ENCODE results near the gene LRMDA.

Gene LRMDA

DNA sequence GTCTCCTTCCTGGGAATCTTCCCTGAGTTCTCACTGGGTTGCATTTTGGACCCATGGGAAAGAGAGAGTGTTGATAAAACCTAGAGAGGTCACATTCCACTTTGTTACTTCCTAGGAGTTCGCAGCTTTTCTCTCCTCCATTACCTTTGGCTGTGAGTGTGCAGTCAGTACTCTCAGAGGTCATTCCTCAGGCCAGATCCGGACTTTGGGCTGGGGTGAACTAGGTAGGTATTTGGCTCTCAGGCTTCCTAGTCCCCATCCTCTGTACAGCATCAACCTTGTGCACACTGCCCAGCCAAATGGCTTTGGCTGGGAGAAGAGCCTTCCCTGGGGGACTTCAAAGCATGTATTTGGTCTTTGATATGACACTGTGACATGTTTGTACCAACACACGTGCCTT, 508.1 kb downstream of the LRMDA start:
- DNase-seq: no peak

DNA sequence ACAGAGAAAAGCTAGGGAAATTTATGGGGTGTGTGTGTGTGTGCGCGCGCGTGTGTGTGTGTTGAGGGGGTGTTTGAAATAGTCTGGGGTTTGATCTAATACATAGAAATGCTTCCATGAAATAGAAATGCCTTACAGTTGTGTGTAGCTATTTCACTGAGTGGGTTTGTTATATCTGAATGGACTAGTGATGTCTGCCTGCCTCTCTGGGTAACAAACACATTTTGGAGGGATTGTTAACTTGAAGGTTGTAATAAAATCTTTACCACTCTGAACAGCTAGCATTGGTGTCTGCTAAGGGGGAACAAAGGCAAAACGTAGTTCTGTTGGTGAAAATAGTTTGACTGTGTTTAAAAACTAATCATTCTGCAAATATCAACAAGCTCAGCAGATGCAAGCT, 509.3 kb downstream of the LRMDA start:
- DNase-seq: no peak

DNA sequence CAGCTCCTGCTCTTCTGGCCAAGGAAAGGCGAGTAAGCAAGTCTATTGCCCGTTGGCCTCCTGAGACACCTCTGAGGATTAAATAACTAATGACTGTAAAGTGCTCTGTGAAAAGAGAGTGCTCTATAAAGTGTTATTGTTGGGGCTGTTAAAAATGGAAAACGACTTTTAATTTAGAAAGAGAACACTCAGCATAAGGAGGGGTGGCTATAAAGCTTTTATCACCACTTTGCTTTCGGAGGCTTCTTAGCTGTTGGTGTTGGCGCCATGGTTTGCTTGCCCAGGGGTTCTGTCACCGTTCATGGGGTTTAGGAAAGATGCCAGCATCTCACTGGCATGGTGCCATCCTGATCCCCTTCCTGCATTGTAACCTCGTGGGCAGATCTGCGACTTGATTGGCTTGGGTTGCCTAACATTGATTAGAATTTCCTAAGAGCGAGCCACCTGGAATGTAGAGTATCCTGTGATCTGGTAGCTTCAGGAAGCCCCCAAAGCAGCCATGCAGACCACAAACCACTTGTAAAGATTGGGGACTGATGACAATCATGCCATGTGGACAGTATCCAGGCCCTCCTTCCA, 509.9 kb downstream of the LRMDA start:
- no peak for DNase-seq

DNA sequence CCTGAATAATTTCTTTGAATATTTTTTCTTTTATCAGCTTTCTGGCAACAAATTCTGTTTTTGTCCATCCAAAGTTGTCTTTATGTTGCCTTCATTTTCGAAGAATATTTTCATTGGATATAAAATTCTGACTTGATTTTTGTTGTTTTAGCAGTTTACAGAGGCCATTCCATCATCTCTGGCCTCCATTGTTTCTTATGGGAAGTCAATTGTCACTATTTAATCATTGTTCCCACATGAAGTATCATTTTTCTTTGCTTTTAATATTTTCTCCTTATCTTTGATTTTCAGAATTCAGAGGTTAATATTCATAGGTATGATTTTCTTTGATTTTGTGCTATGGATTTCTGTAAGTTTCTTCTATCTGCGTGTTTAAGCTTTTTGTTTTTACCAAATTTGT, 512.6 kb downstream of the LRMDA start:
- no peak for DNase-seq

DNA sequence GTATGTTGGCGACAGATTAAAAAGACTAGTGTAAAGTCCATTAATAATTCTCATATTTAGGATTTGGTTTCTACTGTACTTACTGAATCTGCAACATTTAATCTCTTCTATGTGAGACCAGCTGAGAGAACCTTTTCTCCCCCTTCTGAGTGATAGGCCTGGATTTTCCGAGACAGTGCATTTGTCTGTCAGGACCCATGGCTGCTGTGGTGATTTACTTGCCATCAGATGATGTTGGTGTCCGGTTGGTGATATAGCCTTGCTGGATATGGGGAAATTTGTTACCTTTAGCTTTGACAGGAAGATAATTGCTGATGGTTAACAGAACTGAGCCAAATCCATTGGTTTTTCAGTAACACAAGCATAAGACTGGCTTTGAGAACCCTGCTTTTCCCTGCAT, 517.2 kb downstream of the LRMDA start:
- no peak for DNase-seq

DNA sequence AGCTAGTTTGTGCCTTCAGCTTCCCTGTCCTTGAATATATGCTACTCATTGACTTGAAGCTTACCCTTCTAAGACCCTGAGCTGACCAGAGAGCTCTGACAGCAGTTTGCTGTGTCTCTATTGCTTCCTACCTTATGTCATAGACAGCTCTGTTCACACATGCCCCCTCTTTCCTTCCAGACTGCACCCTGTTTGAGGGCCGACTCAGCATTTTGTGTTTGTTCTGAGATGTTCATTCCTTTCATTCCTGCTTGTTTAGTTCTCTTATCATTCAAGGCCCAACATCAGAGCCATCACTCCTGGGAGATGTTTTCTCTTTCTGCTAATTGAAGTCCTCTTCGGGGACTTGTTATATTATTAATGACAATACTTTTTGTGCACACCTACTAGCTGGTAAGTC, 518.9 kb downstream of the LRMDA start:
- DNase-seq: no peak

DNA sequence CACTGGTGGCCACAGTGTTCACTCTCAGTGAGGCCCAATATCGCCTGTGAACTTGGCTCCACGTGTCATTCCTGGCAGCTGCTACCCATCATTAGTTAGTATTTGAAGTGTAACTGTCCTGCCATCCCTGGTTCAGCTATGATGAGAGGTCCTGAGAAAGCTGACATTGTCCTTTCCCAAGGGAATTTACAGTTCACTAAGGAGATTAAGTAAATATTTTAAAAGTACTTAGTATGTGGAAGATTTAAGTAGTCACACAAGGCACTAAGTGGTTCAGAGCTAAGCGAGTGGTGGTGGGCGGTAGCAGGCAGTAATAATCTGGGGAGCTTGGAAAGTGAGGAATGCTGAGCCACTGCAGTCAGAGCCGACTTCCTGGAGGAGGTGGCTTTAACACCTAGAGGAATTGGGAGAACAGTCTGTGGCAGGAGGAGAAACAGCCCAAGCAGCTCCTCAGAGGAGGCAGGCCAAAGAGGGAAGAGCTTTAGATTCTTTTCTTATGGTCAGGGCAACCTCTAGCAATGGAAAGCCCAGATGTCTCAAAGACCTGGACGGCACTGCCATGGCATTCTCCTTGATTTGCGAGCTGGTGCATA, 519.7 kb downstream of the LRMDA start:
- no peak for DNase-seq

DNA sequence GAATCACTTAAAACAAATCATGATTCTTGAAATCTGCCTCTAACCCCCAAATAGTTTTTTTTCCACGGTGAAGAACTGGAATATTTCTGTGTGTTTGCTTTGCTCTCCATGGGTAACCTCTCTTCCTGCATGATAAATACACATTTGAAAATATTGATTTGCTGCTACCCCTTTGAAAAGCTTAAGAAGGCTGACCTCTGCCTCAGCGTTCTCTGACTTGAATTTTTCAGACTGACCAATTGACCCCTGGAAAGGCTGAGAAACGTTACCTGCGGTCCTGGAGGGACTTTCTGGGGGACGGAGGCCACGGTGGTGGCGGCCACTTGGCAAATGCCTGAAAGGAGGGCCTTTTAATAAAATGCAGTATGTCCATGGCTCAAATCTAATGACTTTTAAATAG, 520.2 kb downstream of the LRMDA start:
- DNase-seq: no peak

DNA sequence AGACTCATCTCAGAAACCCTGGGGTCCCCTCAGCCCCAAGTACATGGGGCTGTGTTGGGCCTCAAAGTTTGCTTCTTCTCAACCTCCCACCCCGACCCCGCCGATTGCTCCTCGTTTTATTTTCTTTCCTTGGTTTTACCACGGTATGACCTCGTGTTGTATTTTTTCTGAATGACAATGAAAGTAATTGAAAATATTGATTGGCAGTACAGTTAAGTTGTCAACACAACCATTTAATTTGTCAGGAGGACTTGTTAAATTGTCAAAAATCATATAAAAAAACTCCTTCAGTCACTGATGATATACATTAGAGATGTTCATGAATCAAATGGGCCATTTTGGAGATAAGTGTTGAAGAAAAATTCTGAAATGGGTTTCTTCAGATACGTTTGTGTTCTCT, 520.7 kb downstream of the LRMDA start:
- no peak for DNase-seq

DNA sequence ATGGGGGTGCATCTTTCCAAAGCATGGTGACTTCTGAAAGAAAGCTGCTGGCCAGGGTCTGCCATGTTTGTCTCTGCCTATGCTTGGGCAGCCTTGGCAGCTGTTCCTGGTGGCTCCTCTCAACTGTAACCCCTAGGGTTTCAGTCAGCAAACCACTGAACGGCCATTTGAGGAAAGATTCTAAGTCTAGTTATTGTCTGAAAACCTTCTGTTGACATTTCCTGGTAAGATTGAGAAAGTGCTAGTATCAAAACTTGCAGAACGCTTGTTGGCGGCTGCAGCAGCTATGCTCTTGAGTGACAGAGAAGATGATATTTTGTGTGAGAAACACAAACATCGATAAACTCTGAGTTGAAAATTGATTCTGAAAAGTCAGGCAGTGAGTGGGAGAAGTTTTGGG, 523.1 kb downstream of the LRMDA start:
- no peak for DNase-seq

DNA sequence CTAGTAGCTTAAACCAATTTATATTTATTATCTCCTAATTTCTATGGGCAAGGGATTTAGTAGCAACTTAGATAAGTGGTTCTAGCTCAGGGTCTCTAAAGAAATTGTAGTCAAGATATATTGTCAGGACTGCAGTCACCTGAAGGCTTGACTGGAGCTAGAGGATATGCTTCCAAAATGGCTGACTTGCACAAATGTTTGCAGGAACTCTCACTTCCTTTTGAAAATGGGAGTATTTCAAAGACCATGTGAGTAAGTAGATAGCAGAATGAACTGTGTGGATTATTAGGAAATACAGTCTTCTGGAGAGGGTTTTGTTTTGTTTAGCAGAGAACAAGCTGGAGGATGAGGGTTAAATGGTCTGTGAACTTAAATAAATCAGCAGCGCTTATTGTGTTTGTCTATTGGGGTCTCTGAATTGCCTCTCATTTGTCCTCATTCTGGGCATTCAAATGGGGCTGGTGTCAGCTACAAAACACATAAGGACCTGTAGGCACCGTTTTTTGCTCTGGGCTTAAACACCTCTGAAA, 524.6 kb downstream of the LRMDA start:
- no peak for DNase-seq

DNA sequence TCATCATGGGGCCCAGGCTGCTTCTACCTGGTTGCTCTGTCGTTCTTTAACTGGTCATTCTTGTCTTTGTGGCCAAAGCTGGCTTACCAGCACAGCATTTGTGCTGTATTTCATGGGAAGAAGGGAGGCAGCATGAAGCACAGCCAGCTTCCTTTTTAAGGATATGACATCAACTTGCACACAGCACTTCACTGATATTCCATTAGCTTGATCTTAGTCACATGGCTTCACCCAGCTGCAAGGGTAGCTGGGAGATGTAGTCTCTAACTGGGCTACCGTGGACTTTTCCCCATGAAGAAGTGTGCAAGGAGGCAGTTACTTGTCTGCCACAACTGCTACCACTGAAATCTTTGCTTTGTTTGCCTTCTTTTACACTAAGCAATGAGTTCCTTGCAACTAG, 525.2 kb downstream of the LRMDA start:
- no peak for DNase-seq

DNA sequence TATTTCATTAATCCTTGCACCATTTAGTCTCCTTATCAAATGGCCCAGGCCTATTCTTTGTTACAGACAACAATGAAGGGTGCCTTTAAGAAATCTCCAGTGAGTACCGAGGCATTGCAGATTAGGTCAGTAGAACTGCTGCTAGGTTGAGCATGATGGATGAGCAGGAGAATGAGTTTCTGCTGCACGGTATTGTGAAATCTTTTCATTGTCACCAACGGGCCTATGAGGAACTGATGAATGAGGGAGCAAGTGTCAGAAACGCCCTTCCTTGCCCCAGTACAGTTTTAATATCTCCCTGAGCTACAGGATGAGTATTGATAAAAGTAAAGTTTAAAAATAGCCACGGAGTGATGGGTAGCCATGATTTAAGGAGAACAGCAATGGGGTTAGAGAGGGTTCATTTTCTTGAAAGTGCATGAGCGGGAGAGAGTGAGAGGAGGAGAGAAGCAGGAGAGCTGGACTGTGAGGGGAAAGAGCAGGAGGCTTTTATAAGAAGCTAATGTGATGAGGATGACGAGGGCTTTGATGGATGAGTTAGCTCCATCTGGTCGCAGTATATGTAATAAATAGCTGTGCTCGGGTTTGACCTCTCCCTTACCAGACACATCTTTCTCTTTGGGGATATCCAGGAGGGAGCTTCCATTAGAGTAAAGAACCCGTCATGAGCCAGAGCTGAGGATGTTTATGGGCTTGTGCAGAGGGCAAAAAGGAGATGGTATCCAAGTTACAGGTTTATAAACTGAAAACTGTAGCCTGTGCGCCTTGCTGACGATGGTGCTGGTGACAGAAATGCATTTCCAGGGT, 526.1 kb downstream of the LRMDA start:
- DNase-seq: no peak

DNA sequence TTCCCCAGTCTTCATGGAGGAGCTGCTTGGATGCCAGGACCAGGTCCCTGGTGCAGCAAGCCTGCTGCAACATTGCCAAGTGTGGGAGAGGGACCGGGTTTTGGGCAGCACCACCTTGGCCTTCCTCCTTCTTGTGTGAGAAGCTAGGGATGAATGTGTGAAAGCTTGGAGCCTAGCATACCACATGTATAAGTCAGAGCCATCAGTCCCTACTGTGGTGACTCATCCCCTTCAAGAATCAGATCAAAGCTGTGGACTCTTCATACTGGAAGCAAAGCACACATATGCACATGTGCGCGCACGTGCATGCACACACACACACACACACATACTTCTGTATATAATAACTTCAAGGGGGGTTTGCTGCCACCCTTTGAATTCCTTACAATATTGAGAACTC, 527.8 kb downstream of the LRMDA start:
- no peak for DNase-seq

DNA sequence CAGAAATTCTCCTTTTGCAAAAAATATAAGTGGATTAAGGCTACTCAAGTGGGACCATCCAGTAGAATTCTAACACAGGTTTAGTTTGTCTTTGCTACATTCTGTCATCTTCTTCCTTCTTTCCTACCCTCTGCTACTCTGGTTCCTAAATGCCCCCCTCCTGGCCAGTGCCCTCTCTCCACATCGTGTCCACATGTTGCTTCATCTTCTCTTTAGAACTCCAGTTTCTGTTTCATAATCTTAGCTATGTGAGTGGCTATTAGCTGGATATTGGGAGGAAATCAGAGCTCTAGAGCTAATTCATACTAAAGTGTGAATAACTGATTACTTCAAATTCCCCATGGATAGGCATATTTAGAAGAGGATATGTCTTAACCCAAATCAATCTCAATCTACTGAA, 528.5 kb downstream of the LRMDA start:
- no peak for DNase-seq

DNA sequence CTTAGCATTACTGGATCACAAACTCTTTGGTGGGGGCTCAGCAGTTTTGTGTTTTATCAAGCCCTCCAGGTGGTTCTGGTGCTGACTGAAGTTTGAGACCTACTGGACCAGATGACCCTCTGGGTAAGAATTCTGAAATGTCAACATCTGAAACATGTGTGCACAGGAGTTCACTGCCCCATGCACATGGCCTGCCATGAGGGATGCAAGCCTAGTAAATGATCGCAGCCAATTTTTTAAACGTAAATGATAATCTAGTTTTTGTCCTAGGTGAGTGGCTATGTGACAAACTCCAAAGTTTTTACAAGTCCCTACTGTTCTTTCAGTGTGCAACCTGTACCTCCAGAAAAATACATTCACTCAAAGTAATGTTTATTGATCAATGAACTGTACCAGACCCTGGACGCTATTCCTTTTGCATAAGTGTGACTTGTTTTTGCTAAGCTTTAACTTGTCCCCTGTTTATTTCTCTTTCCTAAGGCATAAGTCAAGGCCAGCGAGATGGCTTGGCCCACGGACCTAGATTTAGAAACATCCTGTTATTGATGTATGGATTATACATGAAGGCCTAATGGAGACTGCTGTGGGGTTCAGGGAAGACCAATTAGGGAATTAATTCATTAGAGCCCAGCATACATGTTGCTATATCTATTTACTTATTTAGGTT, 531.1 kb downstream of the LRMDA start:
- no peak for DNase-seq

DNA sequence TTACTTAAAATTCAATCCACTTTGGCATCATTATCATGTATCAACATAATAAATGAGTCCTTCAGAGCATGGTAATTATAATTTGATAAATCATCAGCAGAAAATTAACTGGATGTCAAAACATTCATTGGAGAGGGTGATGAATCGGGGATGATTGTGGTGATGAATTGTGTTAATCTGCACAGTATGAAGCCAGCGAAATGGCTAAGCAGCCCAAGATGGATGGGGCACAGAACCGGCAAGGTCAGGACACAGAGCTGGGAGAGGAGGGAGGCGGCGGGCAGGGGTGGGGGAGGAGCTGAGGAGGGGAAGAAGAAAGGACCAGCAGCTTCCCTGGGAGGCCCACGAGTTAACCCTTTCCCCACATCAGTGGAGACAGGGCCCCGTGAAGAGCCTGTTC, 536.1 kb downstream of the LRMDA start:
- no peak for DNase-seq

DNA sequence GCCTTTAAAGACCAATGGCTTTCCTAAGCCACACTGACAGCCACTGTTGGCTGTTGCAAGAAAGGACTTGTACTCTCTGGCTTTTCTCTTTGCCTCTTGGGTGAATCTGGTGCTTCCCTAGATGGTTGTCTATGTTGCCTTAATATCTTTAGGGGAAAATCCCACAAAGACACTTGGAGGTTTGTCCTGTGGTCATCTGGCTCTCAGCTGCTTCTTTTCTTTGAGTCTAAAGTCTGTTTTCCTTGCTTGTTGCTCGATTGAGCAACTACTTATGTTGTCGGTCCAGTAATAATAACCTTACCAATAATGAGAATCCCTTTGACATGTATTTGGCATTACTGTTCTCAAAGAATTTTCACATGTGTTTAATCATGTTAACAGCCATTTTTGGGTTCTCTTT, 537.6 kb downstream of the LRMDA start:
- DNase-seq: no peak

DNA sequence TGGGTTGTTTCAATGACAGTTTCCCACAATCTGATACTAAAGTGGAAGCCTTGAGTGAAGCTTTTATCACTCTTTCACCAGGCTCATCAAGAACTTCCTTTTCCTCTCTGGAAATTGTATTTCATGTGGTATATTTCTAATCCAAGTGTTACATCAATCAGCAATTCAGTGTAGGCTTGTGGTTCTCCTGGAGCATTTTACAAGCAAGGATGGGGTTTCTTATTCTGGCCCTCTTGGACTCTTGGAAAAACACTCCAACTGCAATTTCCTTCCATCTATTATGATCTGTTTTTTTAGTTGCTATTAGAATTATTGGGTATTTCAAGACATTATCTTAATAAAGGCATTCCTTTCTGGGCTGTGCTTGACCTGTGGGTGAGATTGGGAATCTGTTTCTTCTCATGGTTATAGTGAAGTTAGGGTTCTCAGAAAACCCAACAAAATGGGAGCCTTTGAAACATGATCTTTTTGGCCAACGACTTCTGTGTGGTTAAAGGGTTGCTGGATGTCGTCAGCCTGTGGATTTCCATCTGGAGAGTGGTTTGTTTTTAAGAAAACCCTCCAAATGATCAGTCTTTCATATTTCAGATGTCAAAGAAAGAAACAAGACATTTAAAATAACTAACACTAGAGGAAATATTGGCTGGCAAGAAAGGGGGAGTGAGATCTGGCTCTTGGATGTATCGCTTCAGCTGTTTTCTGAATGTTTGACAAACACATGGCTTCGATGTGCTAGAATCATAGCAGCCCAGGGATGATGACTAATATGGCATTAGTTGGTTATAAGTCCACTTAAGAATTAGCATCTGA, 540.2 kb downstream of the LRMDA start:
- no peak for DNase-seq

DNA sequence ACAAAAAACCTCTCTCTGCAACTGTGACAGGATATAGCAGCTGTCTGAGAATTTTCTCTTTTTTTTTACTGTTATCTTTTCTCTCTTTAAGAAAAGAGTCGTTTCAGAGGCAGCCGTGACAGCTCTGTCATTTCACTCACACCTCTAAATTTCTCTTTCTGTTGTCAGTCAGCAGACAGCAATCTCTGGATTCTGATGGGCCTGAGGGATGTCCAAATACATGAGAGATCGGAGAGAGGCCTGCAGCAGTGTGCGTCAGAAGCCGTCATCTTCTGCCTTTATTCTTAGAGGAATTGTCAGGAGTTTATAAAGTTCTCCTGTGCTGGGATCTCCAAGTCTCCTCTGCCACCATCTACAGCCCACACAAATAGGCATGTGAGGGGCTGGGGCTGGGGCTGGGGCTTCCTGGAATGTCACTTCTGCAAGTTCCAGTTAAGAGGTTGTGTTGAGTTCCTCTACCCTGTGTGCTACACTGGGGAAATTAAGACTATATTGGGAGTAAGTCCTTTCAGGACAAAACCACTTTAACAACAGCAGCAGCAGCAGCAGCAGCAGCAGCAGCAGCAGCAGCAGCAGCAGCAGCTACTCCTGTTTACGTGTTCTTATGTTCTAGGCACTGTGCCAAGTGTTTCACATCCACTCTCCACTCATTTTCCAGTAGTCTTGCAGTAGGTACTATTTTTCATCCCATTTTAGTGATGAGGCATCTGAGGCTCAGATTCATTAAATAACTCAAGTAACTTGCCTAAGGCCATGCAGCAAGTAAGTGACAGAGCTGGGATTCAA, 541.3 kb downstream of the LRMDA start:
- no peak for DNase-seq

DNA sequence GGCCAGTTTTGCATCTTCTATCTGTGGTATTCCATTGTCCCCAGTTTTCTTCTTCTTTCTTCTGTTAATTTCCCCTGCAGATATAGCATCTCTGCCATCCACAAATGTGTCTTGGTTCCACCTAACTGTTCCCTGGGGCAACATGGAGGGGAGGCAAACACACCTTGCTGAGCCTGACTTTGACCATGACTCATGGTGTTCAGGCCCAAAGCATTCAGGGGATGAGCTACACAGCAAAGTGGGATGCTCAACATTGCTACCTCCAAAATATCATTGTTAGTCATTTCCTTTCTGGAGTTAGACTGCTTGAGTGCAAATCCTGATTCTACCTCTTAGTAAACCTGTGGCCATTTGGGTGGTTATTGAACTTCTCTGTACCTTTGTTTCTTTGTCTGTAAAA, 542.7 kb downstream of the LRMDA start:
- no peak for DNase-seq

DNA sequence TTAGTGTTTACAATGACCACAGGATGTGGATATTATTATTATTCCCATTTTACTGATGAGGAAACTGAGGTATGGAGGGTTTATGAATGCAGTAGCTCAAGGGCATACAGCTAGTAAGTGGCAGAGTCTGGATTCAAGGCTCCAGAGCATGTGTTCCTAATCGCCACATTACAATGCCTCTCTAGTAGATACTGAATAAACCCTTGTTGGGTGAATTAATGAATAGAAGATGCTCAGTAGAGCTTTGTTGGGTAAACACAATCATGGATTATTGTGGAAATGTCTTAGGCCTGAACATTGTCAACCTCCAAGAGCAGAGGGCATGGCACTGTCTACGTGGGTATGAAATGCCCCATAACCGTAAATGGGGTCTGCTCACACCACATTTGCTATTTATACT, 545.3 kb downstream of the LRMDA start:
- no peak for DNase-seq

Measured in cerebellar nuclear complex (tissue), 1 donor.